GM21737 (cell line): Measurements from ENCODE around the gene PCAT7.

Experiments used
- ATAC-seq: cut with Tn5 transposase; IDR thresholded peaks from one replicate; pipeline ENCODE4 v1.9.1; 2021; ENCODE audit warnings: mild to moderate bottlenecking, moderate library complexity; ENCODE audit not compliant: unreplicated experiment

The PCAT7 gene

DNA sequence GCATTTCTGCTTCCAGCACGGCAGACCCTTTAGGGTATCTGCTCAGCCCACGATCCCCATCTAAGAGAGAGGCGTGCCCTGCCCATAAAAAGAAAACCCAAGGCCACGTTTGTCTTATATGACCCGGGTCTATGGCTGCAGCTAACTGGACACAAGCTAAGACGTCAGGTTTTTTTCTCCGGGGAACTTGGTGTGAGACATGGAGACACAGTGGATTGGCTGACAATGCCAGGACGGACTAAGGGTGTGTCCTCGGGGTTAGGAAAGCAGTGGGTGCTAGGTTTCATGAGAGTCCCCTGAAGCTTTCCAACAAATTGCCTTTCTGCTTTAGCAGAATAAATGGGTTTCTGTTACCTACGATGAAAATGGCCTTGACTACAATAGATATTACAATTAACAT is 45.8 kb downstream of the PCAT7 start:
- no peak for ATAC-seq

DNA sequence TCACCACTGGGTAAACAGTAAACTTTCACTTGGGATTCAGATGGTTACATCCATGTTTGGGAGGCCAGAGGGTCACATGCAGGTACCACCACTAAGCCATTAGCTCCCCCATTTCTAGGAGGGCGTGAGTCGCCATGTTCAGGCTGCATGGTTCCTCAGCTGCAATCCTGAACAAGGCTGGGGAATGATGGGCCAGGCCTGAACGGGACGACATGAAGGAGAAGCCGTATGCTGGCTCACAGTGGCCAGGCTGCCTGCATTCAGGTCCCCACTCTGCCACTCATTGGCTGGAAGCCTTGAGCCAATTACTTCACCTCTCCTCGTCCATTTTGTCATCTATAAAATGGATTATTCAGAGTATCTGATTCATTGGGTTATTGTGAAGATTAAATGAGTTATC is 47.8 kb downstream of the PCAT7 start:
- no peak for ATAC-seq

DNA sequence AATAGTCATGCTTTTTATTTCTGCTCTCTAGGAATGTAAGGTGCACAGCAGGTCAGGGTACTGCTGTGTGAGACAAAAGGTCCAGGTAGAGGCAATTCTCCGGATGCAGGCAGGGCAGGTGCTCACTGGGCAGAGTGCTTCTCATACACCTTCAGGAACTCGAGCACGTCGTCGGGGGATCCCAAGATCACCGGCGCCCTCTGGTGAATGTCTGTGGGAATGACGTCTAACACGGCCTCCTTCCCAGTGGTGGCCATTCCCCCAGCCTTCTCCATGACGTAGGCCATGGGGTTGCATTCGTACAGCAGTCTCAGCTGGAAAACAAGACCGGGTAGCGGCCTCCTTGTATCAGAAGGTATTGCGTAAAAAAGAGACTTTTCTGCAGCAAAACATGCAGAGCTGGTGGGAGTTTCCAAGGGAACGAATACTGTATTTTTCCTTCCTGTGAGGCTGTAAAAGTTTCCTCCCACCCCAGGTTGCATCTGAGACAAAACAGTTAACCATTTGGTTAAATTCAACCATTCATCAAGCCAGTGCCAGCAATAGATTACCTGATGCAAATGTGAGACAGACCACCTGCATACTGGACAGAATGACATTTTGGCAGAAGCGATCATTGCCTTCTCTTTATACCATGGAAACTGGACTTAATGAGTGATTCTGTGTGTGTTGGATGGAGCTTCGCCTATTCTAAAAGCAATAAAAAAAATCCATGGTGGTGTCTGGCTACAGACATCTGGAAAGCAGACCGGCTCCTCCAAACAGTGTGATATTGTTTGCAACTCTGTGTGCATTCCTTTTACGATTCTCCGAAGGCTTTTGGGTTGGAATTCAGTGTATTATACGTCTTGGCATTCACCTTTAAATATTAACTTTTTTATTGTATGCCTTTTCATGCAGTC is 48.6 kb downstream of the PCAT7 start:
- no peak for ATAC-seq

DNA sequence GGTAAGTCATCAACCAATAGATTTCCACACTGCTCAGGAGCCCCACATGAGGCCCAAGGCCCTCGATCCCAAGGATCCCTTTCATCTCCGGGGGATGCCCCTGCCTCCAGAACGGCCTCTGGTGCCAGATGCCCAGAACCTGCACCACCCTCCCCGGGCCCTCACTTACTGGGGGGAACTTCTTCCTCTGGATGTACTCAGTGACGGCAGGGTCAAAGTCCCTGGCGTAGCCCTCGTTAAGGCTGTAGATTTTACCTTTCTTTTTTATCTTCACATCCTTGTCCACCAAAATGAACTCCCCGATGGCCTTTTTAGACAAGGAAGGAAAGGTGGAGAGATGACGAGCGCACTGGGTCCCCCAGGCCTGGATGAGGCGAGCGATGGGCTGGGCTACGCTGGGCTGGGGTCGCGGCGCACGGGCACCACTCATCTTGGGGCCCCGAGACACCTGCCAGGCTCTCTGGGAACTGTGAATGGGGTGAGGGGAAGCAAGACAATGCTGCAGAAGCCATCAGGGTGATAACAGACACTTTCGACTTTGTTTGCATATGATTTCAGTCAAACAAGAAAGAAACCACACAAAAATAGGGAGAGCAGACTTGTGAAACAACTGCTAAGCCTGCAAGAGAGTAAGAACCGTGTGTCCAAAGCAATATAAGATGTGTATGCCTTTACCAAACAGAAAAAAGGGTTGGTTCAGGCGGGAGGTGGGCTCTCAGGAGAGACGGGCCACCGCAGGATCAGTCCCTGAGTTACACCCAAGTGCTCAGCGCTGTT is 52.0 kb downstream of the PCAT7 start:
- ATAC-seq, result no peak

DNA sequence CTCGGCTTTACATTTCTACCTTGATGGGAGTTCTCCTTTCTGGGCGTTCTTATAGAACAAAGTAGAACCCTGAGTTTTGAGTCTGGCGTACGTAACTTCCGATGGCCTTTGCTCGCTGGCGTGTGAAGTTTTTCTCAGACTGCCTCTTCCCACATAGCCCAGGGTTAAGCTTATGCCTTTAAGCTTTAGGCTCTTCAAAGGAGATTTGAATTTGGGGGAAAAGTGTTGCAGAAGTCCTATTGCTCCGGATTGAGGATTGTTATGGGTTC is 52.5 kb downstream of the PCAT7 start:
- no peak for ATAC-seq

DNA sequence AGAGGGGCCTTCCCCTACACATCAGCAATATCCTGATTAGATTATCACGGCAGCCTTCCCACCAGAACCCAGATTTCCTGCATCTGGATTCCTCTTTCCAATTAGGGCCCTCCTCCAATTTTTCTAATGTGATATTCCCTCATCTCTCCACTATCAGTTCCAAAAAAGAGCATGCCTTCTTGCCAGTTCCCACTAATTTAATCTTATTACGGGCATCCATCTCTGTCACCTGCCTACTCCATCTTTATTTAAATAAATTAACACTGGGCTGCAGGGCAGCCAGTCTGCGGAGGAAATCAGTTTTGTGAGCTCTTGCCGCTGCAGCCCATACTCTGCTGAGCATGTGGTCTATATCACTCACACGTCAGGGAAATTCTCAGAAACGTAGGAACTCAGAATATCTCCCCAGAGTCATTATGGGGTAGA is 55.3 kb downstream of the PCAT7 start:
- ATAC-seq, result no peak

DNA sequence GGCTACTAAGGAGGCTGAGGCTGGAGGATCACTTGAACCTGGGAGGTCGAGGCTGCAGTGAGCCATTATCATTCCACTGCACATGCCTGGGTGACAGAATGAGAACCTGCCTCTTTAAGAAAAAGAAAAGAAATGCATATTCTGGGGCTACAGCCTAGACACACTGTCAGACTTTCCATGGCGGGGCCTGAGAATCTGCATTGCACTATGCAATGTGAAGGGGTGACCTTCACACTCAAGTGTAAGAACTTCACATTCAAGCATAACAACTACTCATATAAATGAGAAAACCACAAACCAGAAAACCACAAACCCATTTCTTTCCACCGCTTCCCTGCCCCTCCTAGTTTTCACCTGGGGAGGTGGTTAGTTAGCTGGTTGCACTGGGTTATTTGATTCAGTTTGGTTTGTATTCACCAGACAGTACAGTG is 56.8 kb downstream of the PCAT7 start:
- no peak for ATAC-seq

DNA sequence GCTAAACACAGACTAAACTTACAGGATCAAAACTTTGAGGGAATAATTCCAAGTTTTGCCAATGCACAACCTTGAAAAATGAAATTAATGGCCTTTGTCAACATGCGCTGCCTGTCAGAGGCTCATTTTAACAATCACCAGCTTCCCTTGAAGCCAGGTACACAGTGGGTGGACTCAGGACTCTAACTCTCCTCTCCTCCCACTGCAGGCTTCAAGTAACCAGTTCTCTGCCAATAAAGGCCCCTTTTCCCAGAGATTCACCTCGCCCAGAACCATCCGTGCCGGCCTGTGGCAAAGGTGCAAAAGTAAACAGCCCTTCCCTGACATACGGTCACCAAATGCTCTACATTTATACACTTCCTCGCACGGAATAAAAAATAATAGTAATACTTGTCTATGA is 57.2 kb downstream of the PCAT7 start:
- ATAC-seq, result no peak

DNA sequence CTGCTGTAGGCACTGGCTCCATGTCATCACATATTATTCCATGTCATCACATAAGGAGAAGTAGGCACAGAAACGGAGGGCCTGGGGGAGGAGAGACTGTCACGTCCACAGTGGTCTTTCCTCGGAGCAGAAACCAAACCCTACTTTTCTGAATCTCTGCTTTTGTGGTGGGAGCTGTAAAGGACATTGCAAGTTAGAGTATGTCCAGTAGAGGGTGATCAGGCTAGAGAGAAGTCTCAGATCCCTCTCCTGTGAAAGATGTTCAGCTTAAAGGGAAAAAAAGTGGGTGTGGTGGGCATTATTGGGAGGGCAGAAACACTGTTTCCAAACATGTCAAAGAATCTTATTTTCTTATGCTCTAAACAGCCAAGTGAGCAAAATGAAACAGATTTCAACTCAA is 58.1 kb downstream of the PCAT7 start:
- no peak for ATAC-seq

DNA sequence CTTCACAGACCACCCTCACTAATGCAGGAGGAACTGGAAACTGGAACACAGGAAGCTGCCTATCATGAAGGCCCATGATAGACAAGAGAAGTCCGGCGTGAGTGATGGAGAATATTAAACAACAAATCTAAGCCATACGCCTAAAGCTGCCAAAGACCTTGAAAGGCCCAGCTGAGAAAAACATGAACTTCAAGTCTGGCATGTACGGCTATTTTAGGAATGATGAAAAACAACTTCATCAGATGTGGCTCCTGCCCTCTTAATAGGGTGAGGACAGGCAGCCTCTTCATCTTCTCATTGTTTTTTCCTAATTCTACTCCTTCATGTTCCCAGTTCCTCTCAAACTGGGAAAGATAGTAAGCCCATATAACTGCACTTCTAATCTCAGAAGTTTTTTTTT is 64.1 kb downstream of the PCAT7 start:
- no peak for ATAC-seq
